Ramos (cell line): ENCODE data around the gene NOTCH1.

Experiments used
- in situ Hi-C: fragments of 300-500 bp; cut with MboI; formaldehyde crosslinking; loops from one replicate; pipeline ENCODE4 v1.14.3; 2022; ENCODE audit warnings: low sequenced_read_pairs; ENCODE audit not compliant: unreplicated experiment

NOTCH1 gene

DNA sequence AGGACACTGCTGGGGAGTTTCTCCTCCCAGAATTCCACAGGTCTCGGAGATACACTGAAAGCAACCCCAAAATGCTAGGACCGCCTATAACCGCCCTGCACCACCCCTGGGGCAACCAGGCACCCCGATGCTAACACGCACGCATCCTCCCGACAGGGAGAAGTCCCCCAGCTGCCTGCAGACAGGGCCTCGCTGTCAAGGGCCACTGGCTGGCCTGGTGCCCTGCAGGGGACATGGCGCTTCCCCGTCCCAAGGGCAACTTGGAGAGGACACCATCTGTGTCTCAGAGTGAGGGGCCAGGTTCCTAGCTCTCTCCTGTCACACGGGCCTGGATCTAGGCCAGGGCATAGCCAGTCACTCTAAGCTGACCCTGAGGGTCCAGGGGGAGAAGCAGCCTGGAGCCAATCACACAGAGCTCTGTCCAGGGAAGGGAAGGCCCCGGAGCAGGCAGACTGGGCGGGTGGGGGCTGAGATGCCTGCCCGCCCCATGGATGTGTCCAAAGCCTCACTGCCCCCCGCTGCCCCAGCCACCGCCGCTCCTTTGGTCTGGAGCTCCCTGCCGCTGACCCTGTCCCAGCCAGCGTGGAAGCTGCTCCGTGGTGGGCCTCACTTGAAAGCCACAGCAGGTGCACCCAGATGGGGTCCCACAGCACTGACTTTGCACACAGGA, 9.7 kb downstream of the NOTCH1 start:
- in situ Hi-C loops: no loop called here

DNA sequence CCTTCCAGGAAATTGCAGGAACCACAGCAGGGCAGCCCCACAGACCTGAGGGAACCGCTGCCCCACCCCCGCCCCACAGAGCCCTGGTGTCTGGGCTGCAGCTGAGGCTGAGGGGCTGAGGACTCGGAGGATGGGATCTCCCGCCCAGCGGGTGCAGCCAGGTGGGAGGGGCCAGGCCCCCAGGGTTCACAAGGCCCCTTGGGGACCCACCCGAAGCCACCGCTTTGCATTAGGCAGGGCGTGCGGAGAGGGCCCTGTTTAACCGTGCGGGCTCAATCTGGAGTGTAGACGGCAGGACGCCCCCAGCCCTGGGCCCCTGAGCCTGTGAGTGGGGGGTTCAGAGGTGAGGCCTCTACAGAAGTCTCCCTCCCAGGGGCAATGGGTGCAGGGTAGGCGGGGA, 10.8 kb downstream of the NOTCH1 start:
- in situ Hi-C loops: no loop called here

DNA sequence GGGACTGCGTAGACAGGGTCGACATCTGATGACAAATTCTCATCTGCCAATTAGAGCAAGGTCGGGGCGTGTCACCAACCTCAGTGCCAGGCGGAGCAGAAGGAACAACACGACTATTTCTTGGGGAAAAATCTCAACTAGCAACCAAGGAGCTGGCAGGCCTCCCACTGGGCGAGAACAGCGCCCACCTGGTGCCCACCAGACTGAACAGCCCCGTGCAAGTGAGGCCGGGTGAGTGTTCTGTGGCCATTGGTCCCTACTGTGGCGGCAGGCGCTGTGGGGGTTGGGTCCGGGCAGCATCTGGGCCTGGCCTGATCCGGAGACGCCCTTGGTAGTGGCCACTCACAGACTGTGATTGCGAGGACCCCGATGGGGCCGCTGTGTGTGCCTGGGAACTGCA, 11.5 kb downstream of the NOTCH1 start:
- in situ Hi-C loops: no loop called here

DNA sequence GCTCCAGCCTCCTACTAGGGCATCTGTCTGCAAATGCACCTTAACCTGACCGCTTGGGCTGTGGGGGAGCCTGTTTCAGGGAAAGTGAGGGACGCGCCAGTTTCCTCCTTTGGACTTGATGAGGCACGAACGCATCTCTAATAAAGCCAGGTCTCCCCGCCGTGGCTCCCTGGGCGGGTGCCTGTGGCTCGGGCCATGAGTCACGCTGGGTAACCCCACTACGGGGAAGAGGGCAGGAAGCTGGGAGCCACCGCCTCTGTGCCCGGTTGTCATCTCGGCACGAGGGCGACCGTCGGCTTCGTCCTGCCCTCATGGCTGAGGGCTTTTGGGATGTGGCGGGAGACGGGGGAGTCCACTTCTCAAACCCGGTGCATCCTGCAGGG, 12.1 kb downstream of the NOTCH1 start:
- in situ Hi-C loops: no loop called here

DNA sequence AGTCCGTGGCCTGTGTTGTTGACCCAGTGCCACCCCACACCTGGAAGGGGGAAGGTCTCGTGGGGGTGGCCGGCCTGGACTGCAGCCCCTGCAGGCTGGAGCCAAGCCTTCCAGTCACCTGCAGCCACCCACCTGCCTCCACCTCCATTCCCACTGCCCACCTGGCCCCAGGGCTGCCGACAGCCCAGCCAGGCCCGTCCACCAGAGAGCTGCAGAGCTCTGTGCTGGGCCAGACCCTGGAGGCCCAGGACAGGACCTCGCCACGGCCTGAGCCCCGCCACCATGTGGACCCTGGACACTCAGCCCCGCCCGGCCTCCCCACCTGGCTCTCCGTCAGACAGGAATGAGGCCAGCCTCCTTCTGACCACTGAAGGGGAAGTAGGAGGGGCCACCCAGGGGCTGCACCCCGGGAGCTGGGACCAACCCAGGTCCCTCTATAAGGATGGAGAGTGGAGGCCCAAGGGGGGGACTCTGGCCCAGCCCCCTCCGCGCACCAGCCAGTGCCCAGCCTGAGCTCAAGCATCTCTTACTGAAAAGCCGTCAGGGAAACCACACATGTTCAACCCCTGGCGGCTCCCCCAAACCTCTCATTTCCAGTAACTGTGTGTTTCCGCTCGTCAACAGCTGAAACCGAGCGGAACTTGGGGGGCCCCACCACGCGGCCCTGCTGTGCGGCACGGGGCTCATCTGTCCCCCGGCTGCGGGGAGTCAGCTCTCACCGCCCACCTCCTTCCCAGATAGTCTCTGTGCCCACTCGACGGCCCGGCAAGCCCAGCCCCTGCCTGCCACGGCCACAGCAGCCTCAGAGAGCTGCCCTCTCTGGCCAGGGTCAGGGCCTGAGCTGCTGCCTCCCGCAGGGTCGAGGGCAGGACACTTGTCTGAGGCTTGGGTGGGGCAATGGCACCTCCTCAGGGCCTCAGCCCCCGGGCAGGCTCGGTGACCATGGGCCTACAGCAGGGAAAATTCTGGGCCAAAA, 12.8 kb downstream of the NOTCH1 start:
- in situ Hi-C loops: no loop called here

DNA sequence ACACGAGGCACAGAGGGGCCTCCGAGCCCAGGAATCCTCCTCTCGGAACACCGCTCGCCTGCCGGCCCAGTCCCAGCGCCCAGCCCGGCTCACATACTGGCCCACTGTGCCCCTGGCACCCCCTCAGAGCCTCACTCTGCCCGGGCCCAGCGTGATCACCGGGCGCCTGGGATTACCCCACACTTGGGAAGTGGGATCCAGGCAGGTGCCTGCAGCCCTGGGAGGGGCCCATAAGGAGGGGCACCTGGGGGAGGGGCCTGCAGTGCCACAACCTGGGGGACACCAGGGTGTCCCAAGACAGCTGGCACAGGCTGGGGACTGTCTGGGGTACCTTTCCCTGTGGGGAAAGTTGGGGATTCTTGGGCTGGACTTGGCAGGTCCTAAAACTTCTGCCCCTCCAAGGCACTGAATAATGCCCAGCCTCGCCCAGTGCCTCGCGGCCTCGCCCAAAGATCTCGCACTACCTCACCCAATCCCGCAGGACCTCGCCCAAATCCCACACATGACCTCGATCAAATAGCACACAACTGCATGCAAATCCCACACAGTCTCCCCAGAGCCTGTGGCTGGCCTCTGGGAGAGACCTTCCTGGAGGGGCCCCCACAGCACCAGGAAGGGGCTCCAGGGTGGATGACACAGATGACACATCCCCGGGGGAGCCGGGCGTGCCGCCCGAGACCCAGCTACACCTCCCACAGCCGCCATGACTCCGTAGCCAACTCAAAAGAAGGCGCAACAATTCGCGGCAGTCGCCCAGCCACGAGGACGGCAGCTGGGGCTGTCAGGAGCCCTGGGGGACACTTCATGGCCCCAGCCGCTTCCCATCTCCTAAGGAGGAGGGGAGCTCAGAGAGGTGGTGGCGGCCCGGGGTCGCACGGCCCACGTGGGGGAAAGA, 13.7 kb downstream of the NOTCH1 start:
- in situ Hi-C loops: no loop called here

DNA sequence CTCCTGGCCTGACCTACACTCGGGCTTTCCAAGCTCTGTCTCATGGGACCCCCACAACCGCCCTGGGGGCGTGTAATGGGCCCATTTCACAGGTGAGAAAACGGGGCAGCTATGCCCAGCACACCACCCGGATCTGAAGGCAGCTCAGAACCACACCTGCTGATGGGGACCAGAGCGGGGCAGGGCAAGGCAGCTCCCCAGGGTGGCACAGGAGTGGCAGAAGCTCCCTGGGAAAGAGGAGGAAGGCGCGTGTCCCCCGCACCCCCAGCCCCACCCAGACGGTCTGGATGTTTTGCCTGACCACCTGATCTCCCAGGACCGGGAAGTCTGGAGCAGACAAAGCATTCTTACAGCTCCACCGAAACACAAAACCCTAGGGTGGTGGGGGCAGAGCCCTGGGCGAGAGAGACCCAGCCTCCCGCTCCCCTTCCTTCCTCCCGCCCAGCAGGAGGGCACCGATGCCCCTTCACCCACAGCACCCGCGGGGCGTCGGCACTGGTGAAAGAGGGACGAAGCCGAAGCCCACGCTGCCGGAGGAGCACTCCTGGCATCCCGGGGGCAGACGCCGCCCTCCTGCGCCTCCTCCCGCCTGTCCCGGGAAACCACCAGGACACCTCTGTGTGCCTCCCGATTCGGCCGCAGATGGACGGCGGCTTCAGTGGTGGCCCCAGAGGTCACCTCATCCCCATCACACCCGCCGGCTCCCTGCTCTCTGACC, 14.5 kb downstream of the NOTCH1 start:
- in situ Hi-C loops: no loop called here

DNA sequence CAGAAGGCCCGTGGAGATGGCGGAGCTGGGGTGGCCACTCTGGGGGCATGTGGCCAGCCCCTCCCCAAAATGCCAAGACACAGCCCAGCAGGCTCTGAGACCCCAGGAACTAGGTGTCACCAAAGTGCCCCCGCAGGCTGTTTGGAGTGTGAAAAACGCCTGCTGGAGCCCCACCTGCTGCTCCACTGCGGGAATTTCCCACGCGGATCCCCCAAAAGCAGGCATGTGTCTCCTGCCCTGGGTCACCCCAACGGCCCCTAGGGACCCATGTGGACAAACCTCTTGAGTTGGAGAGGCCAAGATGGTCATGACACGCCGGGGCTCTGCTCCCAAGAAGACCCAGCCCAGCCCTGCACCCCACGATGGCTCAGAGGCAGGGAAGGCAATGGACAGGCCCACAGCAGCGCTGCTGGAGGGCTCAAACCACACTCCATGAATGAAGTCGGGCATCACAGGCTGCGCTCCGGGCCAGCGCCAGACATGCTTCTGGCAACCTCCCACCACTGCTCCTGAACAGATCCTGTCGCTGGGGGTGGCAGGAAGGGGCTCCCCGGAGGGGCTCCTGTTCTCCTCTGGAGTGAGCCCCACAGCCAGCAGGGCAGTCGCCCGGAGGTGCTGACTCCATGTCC, 15.3 kb downstream of the NOTCH1 start:
- in situ Hi-C loops: no loop called here

DNA sequence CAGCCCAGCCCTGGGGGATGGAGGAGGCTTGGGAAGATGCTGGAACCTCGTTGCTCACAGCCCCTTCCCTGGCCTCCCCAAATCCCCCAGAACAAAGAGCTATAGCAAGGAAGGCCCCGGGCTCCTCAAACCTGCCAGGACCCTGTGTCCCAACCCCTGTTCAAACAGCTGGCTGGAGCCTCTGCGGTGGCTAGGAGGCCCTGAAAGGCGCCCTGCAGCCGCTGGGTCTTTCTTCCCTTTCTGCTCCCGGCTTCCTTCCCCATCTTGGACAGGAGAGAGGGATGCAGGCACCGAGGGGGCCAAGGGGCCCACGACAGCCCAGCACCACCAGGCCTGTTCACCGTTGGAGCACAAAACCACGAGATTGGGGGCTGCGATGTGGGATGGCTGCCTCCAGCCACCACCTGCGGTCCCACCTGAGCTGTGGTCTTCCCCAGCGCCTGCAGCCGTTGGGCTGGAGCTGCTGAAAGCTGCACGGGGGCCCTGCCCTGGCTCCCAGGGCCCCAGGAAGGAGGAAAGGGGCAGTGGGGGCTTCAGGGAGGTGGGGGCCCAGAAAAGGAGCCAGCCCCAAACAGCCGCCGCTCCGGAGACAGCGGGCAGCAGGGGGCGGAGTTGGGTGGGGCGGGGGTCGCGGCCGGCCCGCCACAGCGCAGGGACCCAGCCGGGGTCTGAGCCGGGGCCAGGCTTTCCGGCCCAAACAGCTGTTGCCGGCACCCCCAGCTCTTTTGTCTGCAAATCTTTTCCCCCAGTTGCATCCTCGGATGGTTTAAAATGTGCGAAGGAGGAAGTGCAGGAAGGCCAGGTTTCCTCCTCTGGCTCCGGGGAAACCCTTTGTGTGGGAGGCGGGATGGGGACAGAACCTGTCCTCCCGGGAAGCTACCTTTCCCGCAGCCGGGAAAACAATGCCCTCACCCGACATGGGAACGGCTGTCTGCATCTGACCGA, 16.1 kb downstream of the NOTCH1 start:
- in situ Hi-C loops: no loop called here

DNA sequence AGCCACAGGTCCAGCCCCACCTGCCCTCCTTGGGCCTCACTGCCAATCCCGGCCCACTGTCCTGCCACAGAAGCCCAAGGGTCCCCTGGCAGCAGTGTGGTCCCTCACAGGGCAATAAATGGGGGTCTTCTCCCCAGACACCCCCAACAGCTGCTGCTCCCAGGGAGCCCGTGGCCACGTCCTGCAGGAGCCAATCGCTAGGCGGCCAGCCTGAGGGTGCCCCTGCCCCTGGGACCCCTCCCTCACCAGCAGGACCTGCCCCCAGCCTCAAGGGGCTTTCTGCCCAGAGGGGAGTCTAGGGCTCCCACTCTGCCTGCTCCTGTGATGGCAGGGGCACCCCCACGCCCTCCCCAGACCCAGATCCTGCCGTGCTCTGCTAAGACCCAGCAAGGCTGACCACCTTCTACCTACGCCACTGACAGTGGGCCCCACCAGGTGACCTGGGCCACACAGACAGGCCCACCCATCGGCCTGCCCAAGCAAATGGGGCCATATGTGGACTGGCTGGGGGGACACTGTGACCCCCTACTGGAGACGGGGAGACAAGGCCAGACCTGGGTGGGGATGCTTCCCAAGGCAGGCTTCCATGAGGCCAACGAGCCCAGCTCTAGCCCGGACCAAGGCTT, 17.0 kb downstream of the NOTCH1 start:
- in situ Hi-C loops: no loop called here

DNA sequence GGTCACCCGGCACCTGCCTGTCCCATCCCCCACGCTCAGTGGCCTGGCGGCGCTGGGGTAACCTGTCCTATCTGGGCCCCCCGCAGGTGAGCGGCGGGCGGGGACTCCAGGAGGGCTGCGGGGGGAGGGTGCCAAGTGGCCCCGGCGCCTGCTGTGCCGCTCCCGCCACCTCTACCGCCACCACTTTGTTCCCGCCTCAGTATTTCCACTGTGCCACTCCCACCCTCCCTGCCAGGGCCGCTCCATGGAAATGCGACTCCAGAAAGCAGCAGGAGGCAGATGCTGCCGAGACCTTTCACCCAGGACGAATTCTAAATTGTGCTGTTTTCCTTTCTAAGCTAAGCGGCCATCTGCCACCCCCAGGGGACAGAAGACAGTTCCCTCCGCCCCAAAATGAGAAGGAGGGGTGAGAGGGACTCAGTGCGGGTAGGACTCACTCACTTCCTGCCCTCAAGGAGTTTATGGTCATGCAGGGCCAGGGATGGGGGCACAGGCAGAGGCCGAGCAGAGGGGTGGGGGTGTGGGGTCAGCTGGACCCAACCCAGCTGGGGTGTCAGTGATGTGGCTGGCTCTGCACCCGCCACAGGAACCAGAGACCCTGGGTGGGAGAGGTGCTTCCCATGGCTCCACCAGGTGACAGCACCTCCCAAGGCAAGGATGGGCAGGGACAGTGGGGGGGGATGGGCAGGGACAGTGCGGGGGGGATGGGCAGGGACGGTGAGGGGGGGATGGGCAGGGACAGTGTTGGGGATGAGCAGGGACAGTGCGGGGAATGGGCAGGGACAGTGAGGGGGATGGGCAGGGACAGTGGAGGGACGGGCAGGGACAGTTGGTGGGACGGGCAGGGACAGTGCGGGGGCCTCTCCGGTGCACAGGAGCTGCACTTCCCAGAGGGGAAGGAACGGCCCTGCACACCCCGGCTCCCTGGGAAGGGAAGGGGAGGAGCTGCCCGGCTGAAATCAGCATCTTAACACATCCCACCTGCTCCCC, 17.8 kb downstream of the NOTCH1 start:
- in situ Hi-C loops: no loop called here

DNA sequence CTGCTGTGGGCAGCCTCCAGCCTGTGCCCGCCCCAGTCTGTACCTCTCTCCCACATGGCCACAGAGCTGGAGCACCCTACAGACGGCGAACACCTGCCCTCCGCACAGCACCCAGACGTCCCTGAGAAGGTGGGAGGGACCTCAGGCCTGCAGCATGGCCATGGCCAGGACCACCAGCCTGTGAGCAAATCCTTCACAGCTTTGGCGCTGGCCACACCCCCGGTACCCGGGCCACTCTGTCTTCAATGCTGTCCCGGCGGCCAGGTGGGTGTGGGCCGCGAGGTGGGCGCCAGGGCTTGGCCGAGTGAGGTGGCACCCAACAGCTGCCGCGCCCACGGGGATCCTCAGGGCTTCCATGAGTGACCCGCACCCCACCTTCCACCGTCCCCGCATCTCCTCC, 18.7 kb downstream of the NOTCH1 start:
- in situ Hi-C loops: no loop called here

DNA sequence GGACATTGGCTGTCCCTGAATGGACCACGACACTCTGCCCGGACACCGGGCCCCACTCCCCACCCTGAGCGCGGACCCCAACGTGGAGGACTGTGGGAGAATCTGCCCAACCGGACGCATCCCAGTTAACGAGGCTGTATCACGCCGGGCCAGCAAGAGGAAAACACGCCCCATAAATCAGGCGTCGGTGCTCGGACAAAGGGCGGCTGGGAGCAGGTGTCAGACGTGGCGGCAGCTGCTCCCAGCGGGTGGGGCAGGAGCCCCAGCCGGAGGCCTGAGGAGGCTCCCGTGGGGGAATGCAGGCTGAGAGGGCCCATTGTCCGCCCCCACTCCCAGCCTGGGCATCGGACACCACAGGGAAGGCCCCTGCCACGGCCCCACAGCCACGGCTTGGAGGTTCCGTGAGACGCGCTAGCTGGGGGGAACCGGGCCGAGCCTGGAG, 19.2 kb downstream of the NOTCH1 start:
- in situ Hi-C loops: no loop called here

DNA sequence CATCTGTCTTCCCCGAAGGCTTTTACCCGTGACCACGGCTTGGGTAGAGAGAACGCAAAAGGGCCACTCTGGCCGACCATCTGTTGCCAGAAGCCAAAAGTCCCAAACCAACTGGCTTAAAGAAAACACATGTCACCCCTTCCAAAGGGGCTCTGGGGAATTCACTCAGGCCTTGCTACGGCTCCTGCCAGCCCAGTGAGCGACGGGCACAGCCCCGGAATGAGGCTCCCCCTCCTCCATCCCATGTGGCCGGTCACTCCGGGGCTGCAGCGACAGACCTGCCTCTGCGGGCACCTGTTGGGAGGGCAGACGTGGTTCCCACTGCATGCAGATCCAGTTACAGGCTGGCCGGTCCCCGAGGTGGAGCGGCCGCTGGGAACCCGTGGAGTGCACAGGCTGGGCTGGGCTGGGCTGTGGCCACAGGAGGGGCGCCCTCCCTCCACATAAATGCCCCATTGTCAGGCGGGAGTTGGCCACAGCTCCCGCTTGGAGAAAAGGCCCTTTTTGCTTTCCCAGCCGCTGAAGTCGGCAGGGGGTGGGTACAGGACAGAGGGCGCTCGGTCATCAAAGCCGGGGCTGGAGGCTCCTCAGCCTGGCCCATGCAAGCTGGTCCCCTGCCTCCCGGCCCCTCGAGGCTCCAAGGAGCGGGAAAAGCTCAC, 19.9 kb downstream of the NOTCH1 start:
- in situ Hi-C loops: no loop called here

DNA sequence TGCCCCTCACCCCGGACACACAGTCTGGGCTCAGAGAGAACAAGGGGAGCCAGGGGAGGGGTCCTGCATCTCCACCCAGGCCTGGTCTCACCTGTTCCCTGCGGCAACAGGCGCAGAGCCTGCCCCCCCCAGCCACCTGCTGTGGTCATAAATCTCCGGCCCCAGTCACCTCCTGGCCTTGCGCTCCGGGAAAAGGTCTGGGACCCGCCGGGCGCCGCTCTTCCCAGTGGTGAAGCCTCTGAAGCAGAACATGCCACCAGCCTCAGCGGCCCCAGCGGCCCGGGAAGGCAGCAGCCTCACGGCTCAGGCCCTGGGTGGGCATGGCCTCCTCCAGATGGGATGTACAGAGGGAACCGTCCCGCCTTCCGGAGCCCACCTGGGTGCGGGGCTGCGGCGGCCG, 20.6 kb downstream of the NOTCH1 start:
- in situ Hi-C loops: no loop called here
